GM21737 (cell line): Measurements from ENCODE around the gene RPL37A.

Experiments
- ATAC-seq: cut with Tn5 transposase; IDR thresholded peaks from one replicate; pipeline ENCODE4 v1.9.1; 2021; ENCODE audit warnings: mild to moderate bottlenecking, moderate library complexity; ENCODE audit not compliant: unreplicated experiment

Gene RPL37A

DNA sequence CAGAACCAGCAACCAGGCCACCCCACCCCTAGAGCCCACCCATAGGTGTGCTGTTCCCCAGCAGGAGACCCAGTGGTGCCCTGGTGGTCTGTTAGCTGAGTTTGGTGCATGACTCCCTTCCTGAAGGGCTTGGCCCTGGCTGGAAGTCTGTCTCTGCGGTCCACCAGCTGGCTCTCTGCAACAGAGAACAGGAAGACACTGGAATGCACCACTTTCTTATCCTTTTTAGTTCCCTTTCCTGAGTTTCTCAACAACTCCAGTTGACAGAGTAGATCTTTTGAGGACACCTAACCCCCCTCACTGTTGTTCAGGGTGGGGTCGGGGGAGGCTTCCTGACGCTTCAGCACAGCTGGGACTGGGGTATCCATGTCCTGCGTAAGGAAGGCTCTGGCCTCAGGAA lies 11.9 kb upstream of the RPL37A start:
- ATAC-seq: no peak

DNA sequence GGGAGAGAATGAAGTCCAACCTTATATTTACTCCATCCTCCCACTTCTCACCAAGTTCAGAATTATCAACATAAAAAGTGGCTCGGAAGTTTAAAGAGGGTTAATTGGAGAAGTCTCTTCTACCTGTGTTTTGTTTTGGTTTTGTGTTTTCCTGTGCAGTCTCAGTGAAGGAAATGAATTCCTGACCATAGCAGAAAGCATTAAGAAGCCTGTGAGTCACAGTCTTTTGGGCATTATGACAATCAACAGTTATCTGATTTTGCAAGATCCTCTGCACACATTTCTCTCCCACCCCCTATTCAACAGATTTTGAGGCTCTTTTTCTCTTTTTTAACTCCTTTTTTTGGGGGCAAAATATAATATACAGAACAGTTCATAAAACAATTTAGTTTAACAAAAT lies 8.6 kb upstream of the RPL37A start:
- no peak for ATAC-seq

DNA sequence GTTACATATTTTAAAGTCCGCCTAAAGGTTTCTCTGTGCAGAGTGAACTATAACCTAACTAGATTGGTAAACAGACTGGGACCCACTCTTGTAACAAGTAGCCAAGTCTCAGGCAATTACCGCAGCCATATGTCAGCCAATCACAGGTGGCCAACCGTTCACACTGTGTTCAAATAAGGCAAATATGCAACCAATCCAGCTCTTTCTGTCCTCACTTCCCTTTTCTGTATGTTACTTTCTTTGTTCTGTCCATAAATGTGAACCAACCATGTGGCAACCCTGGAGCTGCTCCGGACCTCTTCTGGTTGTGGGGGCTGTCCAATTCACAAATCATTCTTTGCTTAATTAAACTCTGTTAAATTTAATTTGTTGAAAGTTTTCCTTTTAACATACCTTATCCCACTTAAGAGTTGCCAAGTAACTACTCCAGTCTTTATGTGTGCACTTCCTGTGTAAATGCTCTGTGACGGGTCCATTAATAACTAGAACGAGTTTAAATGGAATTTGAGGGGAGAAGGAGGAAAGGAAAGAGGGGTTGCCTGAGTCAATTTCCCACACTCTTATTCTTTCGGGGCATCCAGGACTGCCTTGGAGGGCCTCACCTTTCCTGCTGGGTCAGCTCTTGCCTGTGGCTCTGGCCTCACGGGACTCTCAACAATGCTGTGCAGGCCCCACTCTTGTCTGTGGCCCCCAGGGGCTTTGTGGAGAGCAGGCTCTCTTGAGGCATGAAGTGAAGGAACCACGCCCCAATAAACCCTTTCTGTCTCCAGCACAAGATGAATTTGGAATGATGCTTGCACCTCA lies 6.6 kb upstream of the RPL37A start:
- ATAC-seq: peak; percentile 54

DNA sequence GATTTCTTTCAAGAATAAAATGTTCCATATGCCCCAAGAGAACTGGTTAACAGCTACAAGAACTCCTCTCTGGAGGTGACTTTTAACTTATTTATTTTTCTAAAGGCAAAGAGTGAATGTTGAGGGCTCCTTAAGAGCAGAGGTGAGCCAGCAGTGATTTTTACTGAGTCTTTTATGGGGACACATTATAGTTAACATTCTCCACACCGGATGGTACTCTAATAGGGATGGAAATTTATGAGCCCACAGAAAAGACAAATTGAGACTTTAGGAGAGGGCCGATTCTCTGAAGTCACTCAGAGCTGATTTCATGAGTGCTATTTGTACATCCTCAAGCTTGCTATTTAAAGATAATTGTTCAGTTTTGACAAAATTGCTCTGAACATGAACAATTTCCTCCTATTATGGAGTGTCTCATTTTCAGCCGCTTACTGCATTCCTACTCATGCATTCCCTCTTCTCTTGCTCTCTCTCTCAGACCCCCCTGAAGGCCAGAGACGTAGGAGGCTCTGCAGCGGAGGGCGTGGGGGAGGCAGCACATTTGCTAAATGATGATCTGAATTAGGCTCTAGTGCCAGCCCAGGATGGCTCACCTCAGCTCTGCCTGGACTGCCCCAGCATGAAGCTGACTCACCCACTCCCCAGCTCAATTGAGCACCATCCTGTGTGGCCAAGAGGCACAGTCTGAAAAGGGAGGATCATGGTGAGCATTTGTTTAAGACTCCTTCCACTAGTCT lies 5.9 kb upstream of the RPL37A start:
- no peak for ATAC-seq

DNA sequence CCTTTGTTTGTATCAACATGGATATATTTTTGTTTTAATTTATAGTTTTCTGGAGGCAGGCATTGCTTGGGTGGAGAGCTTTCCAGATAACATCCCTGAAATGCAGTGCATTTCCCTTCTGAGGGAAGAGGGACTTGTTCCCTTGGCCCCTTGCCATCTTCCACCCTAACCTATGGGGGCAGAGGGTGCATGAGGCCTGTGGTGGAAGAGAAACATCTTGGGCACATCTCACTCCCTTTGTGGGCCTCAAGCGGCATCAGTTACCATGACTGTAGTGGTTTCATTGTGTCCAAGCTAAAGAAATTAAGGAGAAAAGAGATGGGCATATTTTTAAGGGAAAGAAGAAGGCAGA lies 5.3 kb upstream of the RPL37A start:
- ATAC-seq: no peak

DNA sequence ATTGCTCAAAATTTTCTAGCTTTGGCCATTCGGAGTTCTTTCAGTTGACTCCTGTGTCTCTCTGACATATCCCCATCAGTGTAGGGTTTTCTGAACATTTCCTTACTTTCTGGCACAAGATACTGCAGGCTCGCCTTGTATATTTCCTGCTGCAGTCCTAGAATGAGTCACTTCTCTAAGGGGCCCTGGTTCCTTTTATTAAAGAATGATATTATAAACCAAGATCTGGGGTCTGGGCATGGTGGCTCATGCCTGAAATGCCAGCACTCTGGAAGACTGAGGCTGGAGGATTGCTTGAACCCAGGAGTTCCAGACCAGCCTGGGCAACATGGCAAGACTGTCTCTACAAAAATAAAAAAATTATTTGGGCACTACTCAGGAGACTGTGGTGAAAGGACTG lies 3.0 kb upstream of the RPL37A start:
- ATAC-seq: no peak

DNA sequence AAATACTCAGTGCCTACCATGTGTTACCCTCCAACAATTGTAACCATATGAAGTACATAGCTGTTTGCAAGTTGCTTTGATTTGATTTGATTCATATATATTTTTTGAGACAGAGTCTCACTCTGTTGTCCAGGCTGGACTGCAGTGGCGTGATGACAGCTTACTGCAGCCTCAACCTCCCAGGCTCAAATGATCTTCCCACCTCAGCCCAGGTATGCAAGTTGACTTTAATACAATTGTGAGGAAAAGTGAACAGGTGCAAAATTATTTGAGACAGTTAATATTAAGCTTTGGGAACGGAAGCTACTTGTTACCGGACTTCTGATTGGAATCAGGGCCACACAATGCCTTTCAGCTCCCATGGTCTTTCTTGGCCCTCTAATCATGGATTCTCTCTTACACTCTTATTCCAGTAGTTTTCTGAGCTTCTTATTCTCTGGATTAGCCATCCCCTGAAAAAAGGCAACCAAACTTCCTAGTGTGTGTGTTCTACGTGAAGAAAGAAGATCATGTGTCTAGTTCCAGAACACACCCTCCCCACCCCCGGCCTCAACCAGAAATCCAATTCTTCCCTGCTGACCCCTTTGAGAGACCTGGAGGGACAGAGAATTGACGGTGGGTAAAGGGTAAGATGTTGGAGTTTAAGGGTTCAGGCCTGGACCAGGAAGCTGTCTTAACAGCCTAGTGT lies 1.1 kb upstream of the RPL37A start:
- ATAC-seq: no peak

DNA sequence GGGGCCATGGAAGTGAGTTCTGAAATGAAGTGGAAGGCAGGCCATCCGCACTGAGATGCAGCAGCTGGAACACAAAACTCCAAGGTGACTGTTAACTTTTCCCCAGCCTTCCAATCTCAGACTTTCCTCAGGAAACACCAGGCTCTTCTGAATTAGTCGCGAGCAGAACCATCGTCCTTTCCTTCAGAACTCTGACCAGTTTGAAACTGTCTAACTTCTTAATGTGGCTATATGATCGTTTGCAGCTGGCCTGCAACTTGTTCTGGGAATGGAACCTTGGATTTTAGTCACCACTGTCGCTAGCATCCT lies 620 bp upstream of the RPL37A start:
- no peak for ATAC-seq

DNA sequence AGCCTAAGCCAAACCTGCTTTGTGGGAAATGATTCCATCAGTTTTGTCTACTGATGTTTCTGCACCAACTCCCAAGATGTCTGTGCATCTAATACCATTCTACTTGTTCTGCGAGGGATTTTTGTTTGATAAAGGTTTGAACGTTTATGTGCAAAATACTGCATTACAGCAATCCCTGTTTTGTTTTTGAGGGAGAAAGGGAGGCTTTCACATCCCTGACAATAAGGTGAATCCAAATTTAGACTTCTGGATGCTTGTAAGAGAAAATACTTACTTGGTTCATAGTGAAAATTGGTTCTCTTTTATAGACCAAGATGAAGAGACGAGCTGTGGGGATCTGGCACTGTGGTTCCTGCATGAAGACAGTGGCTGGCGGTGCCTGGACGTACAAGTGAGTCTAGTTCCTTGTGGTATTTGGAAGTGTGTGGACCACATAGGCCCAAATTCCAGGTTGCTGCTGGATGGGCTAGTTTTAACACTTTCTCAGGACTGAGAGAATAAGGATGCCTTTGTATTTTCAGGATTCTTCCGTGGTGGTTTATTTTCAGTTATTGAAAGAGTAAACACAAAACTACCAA lies 1.1 kb downstream of the RPL37A start:
- ATAC-seq: no peak

DNA sequence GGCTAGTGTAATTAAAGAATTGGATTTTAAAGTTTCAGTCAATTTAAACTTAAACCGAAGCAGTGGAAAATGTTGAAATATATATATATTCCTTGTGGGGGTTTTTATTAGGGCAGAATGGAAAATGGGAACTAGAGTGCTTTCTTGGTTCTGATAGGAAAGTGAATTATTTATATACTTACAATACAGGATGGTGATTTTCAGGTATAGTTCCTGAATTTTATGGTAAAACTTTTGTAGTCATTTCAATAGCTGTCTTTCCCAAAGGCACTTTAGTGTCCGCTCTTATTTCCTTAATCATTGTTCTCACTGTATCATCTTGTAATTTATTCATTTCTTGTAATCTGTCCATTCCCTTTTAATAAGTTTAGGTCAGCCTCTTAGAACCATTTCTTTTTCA lies 1.9 kb downstream of the RPL37A start:
- no peak for ATAC-seq

DNA sequence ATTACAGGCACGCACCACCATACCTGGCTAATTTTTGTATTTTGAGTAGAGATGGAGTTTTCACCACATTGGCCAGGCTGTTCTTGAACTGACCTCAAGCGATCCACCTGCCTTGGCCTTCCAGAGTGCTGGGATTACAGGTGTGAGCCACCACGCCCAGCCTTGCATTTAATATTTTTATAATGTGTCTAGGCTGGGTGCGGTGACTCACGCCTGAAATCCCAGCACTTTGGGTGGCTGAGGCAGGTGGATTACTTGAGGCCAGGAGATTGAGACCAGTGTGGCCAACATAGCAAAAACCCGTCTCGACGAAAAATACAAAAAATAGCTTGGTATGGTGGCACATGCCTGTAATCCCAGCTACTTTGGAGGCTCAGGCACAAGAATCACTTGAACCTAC lies 3.2 kb downstream of the RPL37A start:
- ATAC-seq: no peak

DNA sequence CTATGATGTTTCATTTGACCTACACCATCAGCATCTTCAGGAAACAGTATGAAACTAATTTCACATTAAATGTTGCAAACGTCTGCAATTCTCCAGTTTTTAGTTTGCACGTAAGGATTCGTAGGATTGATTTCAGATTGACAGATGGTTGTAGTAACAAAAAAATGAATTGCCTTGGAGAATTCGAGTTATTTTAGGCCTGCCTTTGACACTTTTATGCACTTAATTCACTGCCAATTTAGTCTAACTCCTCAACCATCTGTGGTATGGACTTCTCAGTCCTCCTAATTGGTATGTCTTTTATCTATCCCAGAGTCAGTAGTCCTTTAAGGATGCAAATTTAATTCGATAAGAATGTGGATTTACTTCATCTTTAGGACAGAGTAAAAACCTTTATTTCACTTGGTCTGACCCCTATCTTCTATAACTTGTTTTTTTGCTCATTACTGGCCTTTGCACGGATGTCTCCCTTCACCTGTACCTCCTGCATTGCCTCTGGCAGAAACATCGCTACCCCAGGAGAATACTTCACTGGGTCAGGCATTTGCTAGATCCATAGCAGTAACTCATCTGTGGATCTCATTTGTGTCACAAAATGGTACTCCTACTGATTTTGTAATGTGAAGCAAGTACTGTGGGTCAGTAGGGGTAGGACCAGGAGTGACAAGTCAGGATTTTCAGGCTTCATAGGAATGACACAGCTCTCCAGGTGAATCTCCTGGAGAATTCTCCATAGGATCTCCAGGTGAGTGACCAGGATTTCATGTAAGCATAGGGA lies 3.9 kb downstream of the RPL37A start:
- ATAC-seq: no peak

DNA sequence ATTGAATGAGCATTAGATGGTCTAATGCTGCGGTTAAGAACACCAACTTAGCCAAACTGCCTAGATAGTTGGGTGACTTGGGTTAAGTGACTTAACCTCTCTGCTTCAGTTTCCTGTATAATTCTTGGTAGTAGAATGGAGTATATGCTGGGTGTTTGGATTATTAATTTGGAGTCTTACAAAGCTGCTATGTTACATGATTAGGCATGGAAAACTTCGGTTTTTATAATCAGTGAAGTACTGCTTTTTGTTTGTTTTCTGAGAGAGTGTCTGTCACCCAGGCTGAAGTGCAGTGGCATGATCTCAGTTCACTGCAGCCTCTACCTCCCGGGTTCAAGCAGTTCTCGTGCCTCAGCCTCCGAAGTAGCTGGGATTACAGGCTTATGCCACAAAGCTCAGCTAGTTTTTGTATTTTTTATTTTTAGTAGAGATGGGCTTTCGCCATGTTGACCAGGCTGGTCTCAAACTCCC lies 4.5 kb downstream of the RPL37A start:
- ATAC-seq: no peak

DNA sequence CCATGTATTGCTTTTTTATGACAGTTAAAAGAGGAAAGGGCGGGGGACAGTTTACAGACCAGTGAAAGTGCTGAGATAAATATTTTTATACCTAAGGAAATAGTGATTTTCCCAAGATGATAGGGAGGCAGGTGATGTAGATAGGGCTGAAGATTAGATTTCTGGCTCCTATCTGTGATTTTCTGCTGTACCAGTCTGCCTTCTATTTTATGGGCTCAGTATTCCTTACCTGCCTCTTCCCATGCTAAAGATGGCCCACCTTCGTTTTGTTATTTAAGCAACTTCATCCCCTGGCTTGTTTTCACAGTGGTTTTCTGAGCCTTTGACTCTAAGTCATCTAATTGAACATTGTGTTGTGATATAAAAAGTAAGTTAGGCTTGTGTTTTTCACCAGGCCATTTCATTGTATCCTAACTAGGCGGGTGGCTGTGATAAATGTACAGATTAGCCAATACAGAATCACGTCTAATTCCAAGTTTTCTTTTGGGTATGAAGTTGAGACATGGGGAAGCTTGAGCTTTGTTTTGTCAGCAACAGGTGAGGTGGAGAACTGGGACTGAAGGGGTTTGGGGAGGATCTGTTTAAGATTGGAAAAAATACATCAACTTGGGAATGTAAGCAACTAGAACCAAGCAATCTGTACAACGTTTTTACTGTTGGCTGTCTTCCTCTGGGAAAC lies 5.2 kb downstream of the RPL37A start:
- ATAC-seq: no peak

DNA sequence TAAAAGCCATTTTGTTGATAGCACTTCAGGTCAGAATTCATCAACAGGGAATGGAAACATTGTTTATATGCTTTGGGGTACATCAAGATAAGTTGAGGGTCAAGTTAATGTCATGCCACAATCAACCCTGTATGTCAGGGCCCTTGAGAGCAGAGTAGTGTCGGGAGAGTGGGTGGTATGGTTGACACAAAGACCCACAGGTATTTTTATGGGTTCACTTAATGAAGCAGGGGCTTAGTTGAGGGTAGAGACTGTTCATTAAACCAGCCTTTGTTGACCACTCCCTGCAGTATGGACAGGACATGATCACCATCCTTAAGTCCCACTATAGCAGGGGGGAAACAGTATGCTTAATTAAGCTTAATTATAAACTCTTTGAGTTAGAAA lies 5.7 kb downstream of the RPL37A start:
- ATAC-seq: no peak

DNA sequence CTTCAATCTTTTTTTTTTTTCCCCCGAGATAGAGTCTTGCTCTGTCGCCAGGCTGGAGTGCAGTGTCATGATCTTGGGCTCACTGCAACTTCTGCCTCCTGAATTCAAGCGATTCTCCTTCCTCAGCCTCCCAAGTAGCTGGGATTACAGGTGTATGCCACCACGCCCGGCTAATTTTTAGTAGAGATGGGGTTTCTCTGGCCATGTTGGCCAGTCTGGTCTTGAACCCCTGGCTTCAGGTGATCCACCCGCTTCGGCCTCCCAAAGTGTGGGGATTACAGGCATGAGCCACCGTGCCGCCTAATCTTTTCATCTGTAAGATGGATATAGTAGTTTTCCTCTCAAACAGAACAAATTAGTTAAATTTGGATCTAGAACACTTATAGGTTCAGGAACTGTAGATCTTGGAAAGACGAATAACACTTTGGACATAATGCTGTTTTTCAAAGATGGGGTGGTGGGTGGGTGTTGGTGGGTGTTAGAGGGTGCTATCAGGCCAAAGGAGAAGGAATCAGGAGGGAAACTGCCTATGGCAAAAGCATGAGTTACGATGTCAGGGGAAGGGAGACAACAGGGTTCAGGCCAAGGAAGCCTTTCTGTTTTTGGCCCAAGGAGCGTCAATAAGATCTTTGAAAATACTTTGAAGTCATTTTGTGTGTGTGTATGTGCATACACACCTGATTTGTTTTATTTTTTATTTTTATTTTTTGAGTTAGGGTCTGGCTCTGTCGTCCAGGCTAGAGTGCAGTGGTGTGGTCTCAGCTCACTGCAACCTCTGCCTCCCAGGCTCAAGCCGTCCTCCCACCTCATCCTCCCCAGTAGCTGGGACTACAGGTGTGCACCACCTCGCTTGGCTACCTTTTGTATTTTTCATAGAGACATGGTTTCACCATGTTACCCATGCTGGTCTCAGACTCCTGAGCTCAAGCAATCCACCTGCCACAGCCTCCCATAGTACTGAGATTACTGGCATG lies 6.8 kb downstream of the RPL37A start:
- ATAC-seq: no peak

DNA sequence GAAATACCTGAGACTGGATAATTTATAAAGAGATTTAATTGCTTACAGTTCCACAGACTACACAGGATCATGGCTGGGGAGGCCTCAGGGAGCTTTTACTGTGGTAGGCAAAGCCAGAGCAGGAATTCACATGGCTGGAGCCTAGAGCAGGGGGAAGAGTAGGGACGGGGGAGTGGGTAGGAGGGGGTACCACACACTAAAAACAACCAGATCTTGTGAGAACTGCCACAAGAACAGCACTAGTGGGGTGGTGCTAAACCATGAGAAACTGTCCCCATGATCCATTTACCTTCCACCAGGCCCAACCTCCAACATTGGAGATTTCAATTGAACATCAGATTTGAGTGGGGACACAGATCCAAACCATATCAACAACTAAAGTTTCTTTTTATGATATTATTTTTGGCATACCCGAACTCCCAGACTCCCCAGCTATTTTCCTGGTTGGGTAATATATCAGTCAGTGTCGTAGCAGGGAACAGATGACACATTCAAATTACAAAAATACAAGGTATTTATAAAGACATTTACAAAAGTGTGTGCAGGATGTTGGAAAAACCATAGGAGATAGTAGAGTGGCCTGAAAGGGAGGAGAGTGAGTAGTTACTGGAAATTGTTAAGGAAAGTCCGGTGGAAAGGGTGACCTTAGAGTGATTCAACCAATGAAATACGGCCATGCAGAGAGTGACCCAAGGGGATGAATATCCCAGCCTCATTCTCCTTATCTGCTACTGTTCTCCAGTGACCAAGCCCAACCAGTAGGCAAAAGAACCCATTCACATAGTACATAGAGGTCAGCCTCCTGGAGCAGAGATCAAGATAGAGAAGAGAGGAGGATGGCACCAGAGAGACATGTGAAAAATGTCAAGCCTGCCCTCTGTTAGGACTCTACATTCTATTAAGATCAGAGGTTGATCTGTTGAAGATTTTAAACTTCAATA lies 8.8 kb downstream of the RPL37A start:
- ATAC-seq: no peak

DNA sequence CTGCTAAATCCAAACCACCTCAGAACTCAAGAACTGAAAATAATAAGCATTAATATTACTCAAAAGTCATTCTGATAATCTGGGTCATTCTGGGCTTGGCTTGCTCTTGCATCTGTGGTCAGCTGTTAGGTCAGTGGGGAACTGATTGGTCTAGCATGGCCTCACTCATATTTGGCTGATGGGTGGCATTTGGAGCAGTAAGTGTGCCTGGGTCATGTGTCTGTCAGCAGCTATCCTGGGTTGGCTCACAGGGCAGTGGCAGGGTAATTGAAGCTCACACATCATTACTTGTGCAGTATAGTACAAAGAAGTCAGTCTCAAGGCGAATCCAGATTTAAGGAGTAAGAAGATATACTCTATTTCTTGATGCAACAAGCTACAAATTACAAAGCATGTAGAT lies 9.6 kb downstream of the RPL37A start:
- ATAC-seq: no peak
